ENCODE measurements around the gene ESR1.
"Not testable (repeated sequence)": the region's sequence is repeated elsewhere in the genome, so short reads cannot be mapped to it uniquely, and the experiment has no call there.

The ESR1 gene

GRCh38 chr6:152062476-152062875 is 255.0 kb downstream of the ESR1 start:
- DNase-seq = no peak

- no peak for DNase-seq
Measured at GRCh38 chr6:152063170-152063921, 255.9 kb downstream of the ESR1 start.

- DNase-seq = no peak
Measured at GRCh38 chr6:152068622-152069261, 261.3 kb downstream of the ESR1 start.

DNA sequence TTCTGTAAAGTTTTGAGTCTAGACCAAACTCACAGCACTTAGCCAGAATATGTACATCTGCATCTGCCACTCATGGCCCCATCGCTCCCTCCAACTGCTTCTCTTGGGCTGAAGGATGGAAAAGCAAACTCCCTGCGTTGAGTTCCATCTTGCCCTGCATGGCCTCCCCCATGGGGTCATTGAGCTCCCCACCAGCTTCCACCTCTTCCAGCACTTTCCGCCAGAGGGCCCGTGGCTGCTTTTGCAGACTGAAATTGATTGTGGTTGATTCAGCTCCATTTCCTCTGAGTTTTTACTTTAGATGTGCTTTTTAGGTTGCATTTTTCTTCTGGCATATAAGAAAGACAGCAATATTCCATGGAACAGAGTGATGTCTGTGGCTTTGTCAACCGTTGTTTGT is 263.1 kb downstream of the ESR1 start:
- no peak for DNase-seq

DNA sequence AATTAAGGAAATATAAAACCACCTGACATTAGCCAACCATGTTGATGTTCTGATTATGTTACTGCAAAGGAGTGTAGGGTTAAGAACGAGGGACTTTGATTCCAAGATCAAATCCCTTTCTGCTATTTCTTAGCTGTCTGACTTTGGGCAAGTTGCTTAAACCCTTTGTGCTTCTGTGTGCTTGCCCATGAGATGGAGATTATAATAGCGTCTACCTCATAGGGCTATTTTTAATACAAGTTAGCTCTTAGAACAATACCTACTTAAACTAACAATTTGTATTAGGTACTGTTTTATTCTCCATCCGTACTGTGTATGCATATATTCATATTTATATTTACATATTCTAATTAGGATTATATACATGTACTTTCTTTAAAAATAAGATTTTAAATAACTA is 263.8 kb downstream of the ESR1 start:
- no peak for DNase-seq

- DNase-seq = no peak
Measured at GRCh38 chr6:152071843-152072242, 264.4 kb downstream of the ESR1 start.

DNA sequence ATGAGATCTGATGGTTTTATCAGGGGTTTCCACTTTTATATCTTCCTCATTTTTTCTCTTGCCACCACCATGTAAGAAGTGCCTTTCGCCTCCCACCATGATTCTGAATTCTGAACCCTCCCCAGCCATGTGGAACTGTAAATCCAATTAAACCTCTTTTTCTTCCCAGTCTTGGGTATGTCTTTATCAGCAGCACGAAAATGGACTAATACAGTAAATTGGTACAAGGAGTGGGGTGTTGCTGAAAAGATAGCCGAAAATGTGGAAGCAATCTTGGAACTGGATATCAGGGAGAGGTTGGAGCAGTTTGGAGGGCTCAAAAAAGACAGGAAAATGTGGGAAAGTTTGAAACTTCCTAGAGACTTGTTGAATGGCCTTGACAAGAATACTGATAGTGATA is 268.8 kb downstream of the ESR1 start:
- not testable (repeated sequence) for DNase-seq

GRCh38 chr6:152078001-152078400 is 270.5 kb downstream of the ESR1 start:
- DNase-seq = no peak

DNA sequence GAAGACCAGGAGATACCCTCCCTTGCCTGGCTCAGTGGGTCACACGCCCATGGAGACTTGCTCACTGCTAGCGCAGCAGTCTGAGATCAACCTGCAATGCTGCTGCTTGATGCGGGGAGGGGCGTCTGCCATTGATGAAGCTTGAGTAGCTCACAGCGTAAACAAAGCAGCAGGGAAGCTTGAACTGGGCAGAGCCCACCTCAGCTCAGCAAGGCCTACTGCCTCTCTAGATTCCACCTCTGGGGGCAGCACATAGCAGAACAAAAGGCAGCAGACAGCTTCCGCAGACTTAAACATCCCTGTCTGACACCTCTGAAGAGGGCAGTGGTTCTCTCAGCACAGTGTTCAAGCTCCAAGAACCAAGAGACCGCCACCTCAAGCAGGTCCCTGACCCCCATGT is 271.3 kb downstream of the ESR1 start:
- DNase-seq = no peak

- no peak for DNase-seq
Measured at GRCh38 chr6:152085451-152085921, 278.0 kb downstream of the ESR1 start.

GRCh38 chr6:152086223-152086873 is 278.9 kb downstream of the ESR1 start:
- no peak for DNase-seq

DNA sequence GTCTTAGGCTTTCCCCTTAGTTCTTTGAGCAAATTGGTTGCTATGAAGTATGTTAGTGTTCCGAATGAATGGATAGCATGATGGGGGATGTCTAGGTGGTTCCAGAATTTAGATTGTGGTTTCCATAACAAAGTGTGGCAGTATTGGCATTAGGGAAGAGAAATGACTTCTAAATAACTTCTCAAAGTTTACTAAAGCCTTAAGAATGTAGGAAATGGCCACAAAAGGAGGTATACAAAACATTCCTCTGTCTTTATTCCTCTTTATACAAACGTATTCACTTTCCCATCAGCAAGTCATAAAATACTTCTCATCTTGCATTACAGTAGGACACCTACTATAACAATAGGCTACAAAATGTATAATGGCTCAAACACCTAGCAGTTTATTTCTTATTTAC is 279.6 kb downstream of the ESR1 start:
- no peak for DNase-seq

GRCh38 chr6:152087701-152088100 is 280.2 kb downstream of the ESR1 start:
- DNase-seq = no peak

GRCh38 chr6:152089992-152090391 is 282.5 kb downstream of the ESR1 start:
- no peak for DNase-seq

DNA sequence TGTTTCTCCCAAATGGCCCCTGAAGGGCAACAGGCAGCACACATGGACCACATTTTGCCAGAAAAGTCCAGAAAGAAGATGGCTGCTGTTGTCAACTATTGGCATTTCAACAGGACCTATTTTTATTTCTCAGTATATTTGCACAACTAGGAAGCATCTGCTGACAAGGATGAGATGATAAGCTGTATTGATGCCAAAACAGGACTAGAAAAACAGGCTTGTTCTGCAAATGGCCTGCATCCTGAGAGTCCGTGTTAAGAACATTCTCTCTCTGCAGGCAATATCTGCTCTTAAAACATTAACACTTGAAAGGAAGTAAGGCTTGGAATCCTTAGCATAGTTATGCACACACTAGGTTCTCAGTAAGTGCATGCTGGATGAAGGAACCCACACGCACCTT is 283.7 kb downstream of the ESR1 start:
- DNase-seq = no peak

- no peak for DNase-seq
Measured at GRCh38 chr6:152091851-152092341, 284.4 kb downstream of the ESR1 start.

- DNase-seq = no peak
Measured at GRCh38 chr6:152093711-152094110, 286.2 kb downstream of the ESR1 start.

GRCh38 chr6:152094276-152094675 is 286.8 kb downstream of the ESR1 start:
- no peak for DNase-seq

DNA sequence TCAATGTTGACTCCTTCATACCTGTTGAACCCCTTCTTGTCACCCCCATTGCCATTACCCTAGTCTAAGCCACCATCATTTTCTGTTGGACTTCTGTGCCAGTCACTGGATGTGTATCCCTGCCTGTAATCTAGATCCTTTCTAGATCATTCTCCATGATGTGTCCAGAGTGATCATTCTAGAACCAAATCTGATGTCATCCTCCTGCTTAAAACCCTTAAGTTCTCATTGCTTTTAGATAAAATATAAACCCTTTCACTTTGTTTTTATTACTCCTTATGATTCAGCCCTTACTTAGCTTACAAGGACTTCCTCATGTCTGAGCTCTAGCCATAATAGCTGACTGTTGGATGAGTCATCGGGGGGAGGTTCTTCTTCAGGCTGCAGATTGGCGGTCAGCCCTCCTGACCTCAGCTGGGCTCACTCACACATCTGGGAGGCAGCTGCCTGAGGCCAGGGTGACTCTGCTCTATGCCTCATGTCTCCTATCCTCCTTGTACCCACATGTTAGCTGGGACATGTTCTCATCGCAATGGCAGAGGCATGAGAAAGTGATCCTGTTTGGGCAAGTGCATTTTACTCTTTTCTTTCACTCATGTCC is 287.6 kb downstream of the ESR1 start:
- no peak for DNase-seq

- DNase-seq = no peak
Measured at GRCh38 chr6:152096863-152097496, 289.5 kb downstream of the ESR1 start.

- DNase-seq = no peak
Measured at GRCh38 chr6:152098683-152099082, 291.2 kb downstream of the ESR1 start.

GRCh38 chr6:152099446-152100182 is 292.1 kb downstream of the ESR1 start:
- DNase-seq = no peak
